Caco-2 (cell line): ENCODE data around the gene PCMTD2. TPM values are rescaled to one million over a fixed set of nuclear protein-coding genes. Genes with fewer than 3 reads are reported as not detected.

Experiments used
- BruUV-seq: library from RNA; stranded (reverse); fragments of 400-500 nt; replicated peaks from 2 replicates; lab custom pipeline; 2021; lab: Mats Ljungman, UMichigan
- CTCF ChIA-PET: fragments of 300-600 bp; sonication (Branson Sonifier 250); formaldehyde crosslinking; loops from one replicate; lab custom pipeline; 2022; ENCODE audit warnings: antibody characterized with exemption; lab: Charles Lee
- POLR2A ChIA-PET: fragments of 300-600 bp; sonication (Branson Sonifier 250); formaldehyde crosslinking; loops from one replicate; lab custom pipeline; 2022; ENCODE audit warnings: antibody characterized with exemption; lab: Charles Lee
- DNase-seq, 2 experiments: peaks; one replicate each; pipeline versions ENCODE4 v3.0.0 to v3.0.0-alpha.2; 2020 to 2022
- H3K27me3 ChIP-seq: replicated peaks from 2 replicates; pipeline ENCODE4 v1.6.0; 2011; ENCODE audit warnings: low read length; ENCODE audit not compliant: control insufficient read depth, insufficient read depth
- H3K36me3 ChIP-seq: 2 replicates; pipeline ENCODE4 v1.5.1; 2011; ENCODE audit warnings: low read length; ENCODE audit not compliant: control insufficient read depth, insufficient read depth
- H3K4me1 ChIP-seq: fragments of 250-450 bp; sonication (Bioruptor Pico); 2 replicates; pipeline ENCODE4 v1.5.1; 2020; ENCODE audit warnings: mild to moderate bottlenecking
- H3K4me3 ChIP-seq: 2 replicates; pipeline ENCODE4 v1.5.1; 2011; ENCODE audit warnings: low read depth, mild to moderate bottlenecking, control low read depth, low read length
- H3K9me3 ChIP-seq: fragments of 250-450 bp; sonication (Bioruptor Pico); 2 replicates; pipeline ENCODE4 v1.5.1; 2020; ENCODE audit warnings: mild to moderate bottlenecking, moderate library complexity
- H3K27ac Mint-ChIP-seq: one replicate; pipeline ENCODE4 v1.8.0; 2022; ENCODE audit warnings: mixed read lengths; ENCODE audit not compliant: unreplicated experiment
- H3K27me3 Mint-ChIP-seq: one replicate; pipeline ENCODE4 v1.8.0; 2022; ENCODE audit warnings: mixed read lengths; ENCODE audit not compliant: insufficient read depth, unreplicated experiment
- H3K36me3 Mint-ChIP-seq: one replicate; pipeline ENCODE4 v1.8.0; 2022; ENCODE audit warnings: mild to moderate bottlenecking, mixed read lengths; ENCODE audit not compliant: insufficient read depth, unreplicated experiment
- H3K4me1 Mint-ChIP-seq: one replicate; pipeline ENCODE4 v1.8.0; 2022; ENCODE audit warnings: low read depth, mixed read lengths; ENCODE audit not compliant: unreplicated experiment
- H3K4me3 Mint-ChIP-seq: one replicate; pipeline ENCODE4 v1.8.0; 2022; ENCODE audit warnings: mild to moderate bottlenecking, moderate library complexity, mixed read lengths; ENCODE audit not compliant: unreplicated experiment
- H3K9me3 Mint-ChIP-seq: one replicate; pipeline ENCODE4 v1.8.0; 2022; ENCODE audit warnings: mixed read lengths; ENCODE audit not compliant: unreplicated experiment
- CTCF ChIP-seq, 2 experiments: fragments of 200-600 bp in 1 of 2; IDR thresholded peaks; 1 replicate in 1 of 2; 2 replicates in 1 of 2; pipeline versions ENCODE4 v1.5.1 to v1.8.0; 2011 to 2022; ENCODE audit warnings: antibody characterized with exemption in 1 of 2, control low read depth in 1 of 2, inconsistent platforms in 1 of 2, low read depth in 1 of 2, low read length in 1 of 2, mild to moderate bottlenecking in 1 of 2, moderate library complexity in 1 of 2; ENCODE audit not compliant: insufficient read depth in 1 of 2, severe bottlenecking in 1 of 2, unreplicated experiment in 1 of 2
- intact Hi-C: fragments of 100-400 bp; cut with micrococcal nuclease; formaldehyde crosslinking; loops from one replicate; pipeline ENCODE4 v1.10.0; 2022; ENCODE audit not compliant: unreplicated experiment
- total RNA-seq: library from RNA; stranded (reverse); gene quantifications from 2 replicates; pipeline ENCODE4 v1.2.3, GENCODE V29; 2022

PCMTD2 gene
- total RNA-seq, 1 experiment from 2014 or later, result 101 TPM

GRCh38 chr20:64277571-64278316, 22.2 kb downstream of the PCMTD2 start:
- no peak overlapping the region for H3K27ac Mint-ChIP-seq
- ChIA-PET CTCF (interaction anchor here (1.4 kb wide), 1 partner anchor 22 kb away, joined by 5 read pairs; the partner anchor contains the start of gene PCMTD2), POLR2A (no interaction called here)
- BruUV-seq, result no TSS peak
- Histone ChIP-seq H3K9me3 (no peaks in the 10 kb centered on the region), H3K27me3 (no peaks in the 10 kb centered on the region), H3K4me3 (no peak overlapping the region), H3K36me3 (no peaks in the 10 kb centered on the region; the same call in 1 of the 2 replicates), H3K4me1 (no peaks in the 10 kb centered on the region)
- H3K36me3 Mint-ChIP-seq, result no peaks in the 10 kb centered on the region
- no peaks in the 10 kb centered on the region for H3K4me1 Mint-ChIP-seq
- H3K27me3 Mint-ChIP-seq, result no peaks in the 10 kb centered on the region
- intact Hi-C loops, result no loop called here
- no peak overlapping the region for H3K4me3 Mint-ChIP-seq
- no peak for DNase-seq
- TF ChIP-seq CTCF (IDR thresholded peaks at IDR 0.05; ENCODE audit: insufficient read depth in 1 of 2, low read depth in 1 of 2, low read length in 1 of 2, severe bottlenecking in 1 of 2, unreplicated experiment in 1 of 2), result no peak
- H3K9me3 Mint-ChIP-seq, result no peaks in the 10 kb centered on the region

- Mint-ChIP-seq H3K27me3 (no peaks in the 10 kb centered on the region), H3K4me1 (no peaks in the 10 kb centered on the region), H3K9me3 (no peaks in the 10 kb centered on the region), H3K4me3 (no peak overlapping the region), H3K36me3 (no peaks in the 10 kb centered on the region), H3K27ac (no peak overlapping the region)
- CTCF ChIA-PET, result interaction anchor here (1.4 kb wide), 1 partner anchor 22 kb away, joined by 5 read pairs; the partner anchor contains the start of gene PCMTD2
- no peak for DNase-seq
- no peaks in the 10 kb centered on the region; the same call in 1 of the 2 replicates for H3K36me3 ChIP-seq
- POLR2A ChIA-PET, result no interaction called here
- H3K9me3 ChIP-seq, result no peaks in the 10 kb centered on the region
- intact Hi-C loops, result no loop called here
- no peak overlapping the region for H3K4me3 ChIP-seq
- no peaks in the 10 kb centered on the region for H3K27me3 ChIP-seq
- no peaks in the 10 kb centered on the region for H3K4me1 ChIP-seq
- no peak for TF ChIP-seq CTCF (IDR thresholded peaks at IDR 0.05; ENCODE audit: insufficient read depth in 1 of 2, low read depth in 1 of 2, low read length in 1 of 2, severe bottlenecking in 1 of 2, unreplicated experiment in 1 of 2)
- no TSS peak for BruUV-seq
These were observed 22.8 kb downstream of the PCMTD2 start for GRCh38 chr20:64278317-64278681.

- no peak for TF ChIP-seq CTCF (IDR thresholded peaks at IDR 0.05; ENCODE audit: insufficient read depth in 1 of 2, low read depth in 1 of 2, low read length in 1 of 2, severe bottlenecking in 1 of 2, unreplicated experiment in 1 of 2)
- POLR2A ChIA-PET, result no interaction called here
- Mint-ChIP-seq H3K4me1 (no peaks in the 10 kb centered on the region), H3K4me3 (no peak overlapping the region), H3K27ac (no peak overlapping the region), H3K27me3 (no peaks in the 10 kb centered on the region), H3K36me3 (peaks cover 6% of the 10 kb centered on the region), H3K9me3 (peaks cover 10% of the 10 kb centered on the region)
- no TSS peak for BruUV-seq
- CTCF ChIA-PET, result no interaction called here
- Histone ChIP-seq H3K36me3 (no peaks in the 10 kb centered on the region; the same call in 1 of the 2 replicates), H3K27me3 (no peaks in the 10 kb centered on the region), H3K4me3 (no peak overlapping the region), H3K9me3 (no peaks in the 10 kb centered on the region), H3K4me1 (no peaks in the 10 kb centered on the region)
- intact Hi-C loops, result no loop called here
- no peak for DNase-seq
These were observed 24.4 kb downstream of the PCMTD2 start for GRCh38 chr20:64279826-64280459.
